ENCODE results near the gene KDM2B.

GRCh38 chr12:121535150-121536053, 45.4 kb downstream of the KDM2B start:
- TF ChIP-seq RCOR1 (IDR thresholded peaks at IDR 0.05; ENCODE audit: low read depth, low read length) (no peak), BHLHE40 (IDR thresholded peaks at IDR 0.05; ENCODE audit: low read depth, low read length) (no peak), SMC3 (IDR thresholded peaks at IDR 0.05) (no peak), CTCF (IDR thresholded peaks at IDR 0.05) (no peak), BCL3 (IDR thresholded peaks at IDR 0.05) (no peak), JUNB (IDR thresholded peaks at IDR 0.05) (no peak), POLR2A (IDR thresholded peaks at IDR 0.05; ENCODE audit: low read length) (no peak), NR3C1 (IDR thresholded peaks at IDR 0.05) (no peak), EP300 (IDR thresholded peaks at IDR 0.05) (no peak), EHMT2 (IDR thresholded peaks at IDR 0.05; ENCODE audit: low read depth) (no peak), ELK1 (IDR thresholded peaks at IDR 0.05; ENCODE audit: low read depth, low read length) (no peak), MYC (IDR thresholded peaks at IDR 0.05; ENCODE audit: borderline replicate concordance, low read length) (no peak), ZNF302 (CRISPR knock-in tag; IDR thresholded peaks at IDR 0.05) (no peak)
